Esophagus (tissue), 2 donors: ENCODE measurements around the gene PRORP. TPM values are rescaled to one million over a fixed set of nuclear protein-coding genes. Genes with fewer than 3 reads are reported as not detected.

ENCODE experiments used
- H3K27ac ChIP-seq, 2 donors: one replicate each; pipeline ENCODE4 v1.5.1; 2013; ENCODE audit warnings: low read depth in 2 of 2, mild to moderate bottlenecking in 2 of 2, inconsistent platforms in 1 of 2, low read length in 1 of 2, moderate library complexity in 1 of 2
- H3K27me3 ChIP-seq, 2 donors: one replicate each; pipeline ENCODE4 v1.6.1; 2013; ENCODE audit warnings: low read length in 2 of 2, control low read depth in 1 of 2, mild to moderate bottlenecking in 1 of 2; ENCODE audit not compliant: insufficient read depth in 2 of 2, control insufficient read depth in 1 of 2
- H3K36me3 ChIP-seq, 2 donors: one replicate each; pipeline ENCODE4 v1.6.1; 2013; ENCODE audit warnings: low read length in 1 of 2; ENCODE audit not compliant: control insufficient read depth in 2 of 2, insufficient read depth in 2 of 2
- H3K4me1 ChIP-seq, 2 donors: one replicate each; pipeline ENCODE4 v1.6.1; 2013; ENCODE audit warnings: low read length in 1 of 2; ENCODE audit not compliant: control insufficient read depth in 2 of 2, insufficient read depth in 2 of 2
- H3K4me3 ChIP-seq, 2 donors: one replicate each; pipeline ENCODE4 v1.5.1; 2013; ENCODE audit warnings: low read length in 2 of 2, mild to moderate bottlenecking in 2 of 2, low read depth in 1 of 2, moderate library complexity in 1 of 2
- H3K9me3 ChIP-seq, 2 donors: one replicate each; pipeline ENCODE4 v1.6.1; 2013; ENCODE audit warnings: mild to moderate bottlenecking in 2 of 2, low read depth in 1 of 2, low read length in 1 of 2, moderate library complexity in 1 of 2; ENCODE audit not compliant: control insufficient read depth in 2 of 2, insufficient read depth in 1 of 2
- WGBS, 2 donors: extraction: QIAGEN DNeasy Blood & Tissue Kit; methylation state at CpG; one replicate each; pipeline ENCODE4 v1.1.7; 2013; 5-methylcytosine and 5-hydroxymethylcytosine counted together
- polyA plus RNA-seq, 2 donors: library from polyadenylated mRNA; stranded (reverse); fragments of 200-250 nt; gene quantifications; one replicate each; pipeline ENCODE4 v1.2.3, GENCODE V29; 2013
- donor health status: healthy with polysubstance abuse.
- donor health status: Bipolar disorder and iron deficiency.

The PRORP gene
- polyA plus RNA-seq, 2 donors = 8.9 to 18.2 TPM

DNA sequence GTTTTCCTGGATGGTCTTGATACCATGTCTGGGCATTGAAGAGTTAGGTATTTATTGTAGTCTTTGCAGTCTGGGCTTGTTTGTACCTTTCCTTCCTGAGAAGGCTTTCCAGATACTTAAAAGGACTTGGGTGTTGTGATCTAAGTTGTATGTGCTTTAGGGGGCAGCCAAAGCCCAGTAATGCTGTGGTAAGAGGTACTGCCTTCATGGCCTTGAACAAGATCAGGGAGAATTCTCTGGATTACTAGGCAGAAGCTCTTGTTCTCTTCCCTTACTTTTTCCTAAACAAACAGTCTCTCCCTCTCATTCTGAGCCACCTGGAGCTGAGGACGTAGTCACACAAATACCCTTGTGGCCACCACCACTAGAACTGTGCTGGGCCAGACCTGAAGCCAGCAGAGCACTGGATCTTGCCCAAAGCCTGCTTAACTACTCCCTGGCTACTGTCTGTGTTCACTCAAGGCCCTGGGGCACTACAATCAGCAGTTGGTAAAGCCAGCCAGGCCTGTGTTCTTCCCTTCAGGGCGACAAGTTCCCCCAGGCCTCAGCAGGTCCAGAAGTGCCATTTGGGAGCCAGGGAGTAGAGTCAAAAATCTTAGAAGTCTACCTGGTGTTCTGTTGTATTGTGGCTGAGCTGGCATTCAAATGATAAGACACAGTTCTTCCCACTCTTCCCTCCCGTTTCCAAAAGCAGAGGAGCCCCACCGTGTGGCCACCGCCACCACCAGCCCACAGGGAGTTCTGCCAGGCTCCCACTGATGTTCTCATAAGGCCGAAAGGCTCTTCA, 11.4 kb downstream of the PRORP start:
- Histone ChIP-seq H3K27me3 (no peaks in the 10 kb centered on the region), H3K36me3 (peaks cover 0 to 4% of the 10 kb centered on the region in 2 donors)
- WGBS, 2 donors = 79 to 84% methylated on average over 6 of the region's 6 CpGs

DNA sequence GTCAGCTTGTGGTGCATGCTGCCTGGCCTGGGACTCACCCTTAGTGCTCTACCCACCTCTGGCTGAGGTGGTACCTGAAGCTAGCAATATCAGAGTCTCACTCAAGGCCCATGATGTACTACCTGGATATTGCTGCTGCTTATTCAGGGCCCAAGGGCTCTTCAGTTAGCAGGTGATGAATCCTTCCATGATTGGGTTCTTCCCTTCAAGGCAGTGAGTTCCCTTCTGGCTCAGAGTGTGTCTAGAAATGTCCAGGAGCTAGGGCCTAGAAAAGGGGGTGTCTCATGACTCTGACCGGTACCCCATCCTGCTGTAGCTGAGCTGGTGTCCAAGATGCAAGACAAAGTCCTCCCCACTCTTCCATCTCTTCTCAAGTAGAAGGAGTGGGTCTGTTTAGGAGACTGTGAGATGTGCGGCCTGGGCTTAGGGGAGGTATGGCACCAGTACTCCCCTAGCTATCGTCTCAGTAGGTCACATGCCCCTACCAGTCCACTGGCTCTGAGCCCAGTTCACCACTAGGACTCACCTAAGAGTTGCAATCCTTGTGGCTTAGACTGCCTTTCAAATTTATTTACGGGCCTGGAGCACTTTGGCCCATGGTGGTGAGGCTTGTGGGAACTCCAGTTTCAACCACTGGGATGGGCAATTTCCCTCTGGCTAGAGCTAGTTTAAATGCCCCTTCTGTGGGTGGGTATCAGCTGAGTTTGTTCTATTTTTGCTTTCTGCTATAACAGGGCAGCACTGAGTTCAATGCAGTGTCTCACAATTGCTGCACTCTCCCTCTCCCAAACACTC, 12.2 kb downstream of the PRORP start:
- Histone ChIP-seq H3K27ac (no peak overlapping the region), H3K4me3 (no peak overlapping the region), H3K27me3 (no peaks in the 10 kb centered on the region), H3K9me3 (no peaks in the 10 kb centered on the region), H3K4me1 (peaks cover 0 to 3% of the 10 kb centered on the region in 2 donors), H3K36me3 (peaks cover 0 to 4% of the 10 kb centered on the region in 2 donors)
- 70 to 82% methylated on average over 4 of the region's 4 CpGs for WGBS, 2 donors

More for the DNA sequence above, 11.4 kb downstream of the PRORP start:
- H3K9me3 ChIP-seq = no peaks in the 10 kb centered on the region
- peaks cover 0 to 3% of the 10 kb centered on the region in 2 donors for H3K4me1 ChIP-seq
- H3K27ac ChIP-seq = no peak overlapping the region
- H3K4me3 ChIP-seq = no peak overlapping the region

DNA sequence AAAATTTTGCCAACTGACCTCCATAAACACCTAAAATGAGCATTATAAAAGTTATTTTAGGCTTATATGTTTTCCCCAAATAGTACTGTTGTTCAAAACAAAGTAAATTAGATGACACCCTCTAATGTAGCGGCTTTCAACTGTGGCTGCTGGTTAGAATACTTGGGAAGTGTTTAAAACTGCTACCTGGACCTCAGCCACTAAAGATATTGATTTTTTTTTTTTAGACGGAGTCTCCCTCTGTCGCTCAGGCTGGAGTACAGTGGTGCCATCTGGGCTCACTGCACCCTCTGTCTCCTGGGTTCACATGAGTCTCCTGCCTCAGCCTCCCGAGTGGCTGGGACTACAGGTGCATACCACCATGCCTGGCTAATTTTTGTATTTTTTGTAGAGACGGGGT, 16.2 kb downstream of the PRORP start:
- peaks cover 0 to 4% of the 10 kb centered on the region in 2 donors for H3K36me3 ChIP-seq

DNA sequence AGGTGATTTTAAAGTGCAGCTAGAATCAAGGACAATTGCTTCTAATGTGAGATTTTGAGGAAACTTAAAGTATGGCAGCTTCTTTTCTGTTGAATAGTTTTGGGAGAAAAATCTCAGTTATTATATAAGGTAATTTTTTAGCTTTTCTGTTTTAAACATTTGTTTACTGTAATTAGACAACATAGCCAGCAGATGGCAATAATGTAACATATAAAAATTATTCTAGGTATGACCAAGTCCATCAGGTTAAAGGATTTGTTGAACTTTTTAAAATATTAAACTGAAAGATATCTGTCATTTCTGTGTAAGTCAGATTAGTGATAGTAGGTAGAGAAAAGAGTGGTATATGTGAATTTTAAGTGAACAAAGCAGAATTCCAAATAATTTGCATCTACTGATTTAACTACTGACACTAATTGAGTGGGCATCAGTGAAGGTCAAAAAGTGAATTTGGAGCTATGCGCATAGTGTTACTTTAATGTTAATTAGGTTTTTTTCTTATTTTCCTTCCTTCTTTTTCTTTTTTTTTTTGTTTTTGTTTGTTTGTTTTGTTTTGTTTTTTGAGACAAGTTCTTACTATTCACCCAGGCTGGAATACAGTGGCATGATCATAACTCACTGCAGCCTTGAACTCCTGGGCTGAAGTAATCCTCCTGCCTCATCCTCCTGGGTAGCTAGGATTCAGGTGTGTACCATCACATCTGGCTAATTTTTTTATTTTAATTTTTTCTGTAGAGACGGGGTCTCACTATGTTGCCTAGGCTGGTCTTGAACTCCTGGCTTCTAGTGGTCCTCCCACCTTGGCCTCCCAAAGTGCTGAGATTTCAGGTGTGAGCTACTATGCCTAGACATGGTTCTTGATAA, 18.6 kb downstream of the PRORP start:
- no peak overlapping the region for H3K27ac ChIP-seq
- no peaks in the 10 kb centered on the region for H3K27me3 ChIP-seq
- no peaks in the 10 kb centered on the region for H3K4me1 ChIP-seq
- no peaks in the 10 kb centered on the region for H3K36me3 ChIP-seq
- no peaks in the 10 kb centered on the region for H3K9me3 ChIP-seq
- WGBS, 2 donors = 96 to 100% methylated on average over 2 of the region's 2 CpGs
- H3K4me3 ChIP-seq = no peak overlapping the region

More for the DNA sequence above, 16.2 kb downstream of the PRORP start:
- Histone ChIP-seq H3K27ac (no peak overlapping the region), H3K4me3 (no peak overlapping the region), H3K27me3 (no peaks in the 10 kb centered on the region), H3K9me3 (no peaks in the 10 kb centered on the region), H3K4me1 (peaks cover 0 to 3% of the 10 kb centered on the region in 2 donors)
- 51 to 90% methylated on average over 3 to 5 of the region's 5 CpGs for WGBS, 2 donors

DNA sequence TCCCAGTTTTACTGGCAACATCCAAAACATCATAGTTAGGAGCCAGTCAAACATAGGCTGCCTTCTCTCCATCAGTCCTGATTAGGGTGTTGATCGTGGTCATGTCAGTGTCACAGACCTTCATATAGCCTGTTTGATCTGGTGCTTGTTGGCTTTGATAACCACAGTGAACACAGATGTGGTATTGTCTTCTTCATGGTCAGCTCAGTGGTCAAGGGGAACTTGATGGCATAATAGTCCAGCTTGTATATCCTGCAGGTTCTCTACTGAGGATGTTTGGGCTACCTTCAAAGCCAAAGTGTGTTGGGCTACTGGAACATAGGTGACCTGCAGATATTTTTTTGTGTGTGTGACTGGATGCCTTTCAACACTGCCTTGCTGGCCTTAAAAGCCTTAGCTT, 21.7 kb downstream of the PRORP start:
- no peaks in the 10 kb centered on the region for H3K36me3 ChIP-seq
- no peaks in the 10 kb centered on the region for H3K27me3 ChIP-seq
- H3K9me3 ChIP-seq = no peaks in the 10 kb centered on the region
- 97 to 100% methylated on average over 1 of the region's 1 CpG for WGBS, 2 donors
- H3K4me1 ChIP-seq = no peaks in the 10 kb centered on the region
- no peak overlapping the region for H3K4me3 ChIP-seq
- H3K27ac ChIP-seq = no peak overlapping the region

DNA sequence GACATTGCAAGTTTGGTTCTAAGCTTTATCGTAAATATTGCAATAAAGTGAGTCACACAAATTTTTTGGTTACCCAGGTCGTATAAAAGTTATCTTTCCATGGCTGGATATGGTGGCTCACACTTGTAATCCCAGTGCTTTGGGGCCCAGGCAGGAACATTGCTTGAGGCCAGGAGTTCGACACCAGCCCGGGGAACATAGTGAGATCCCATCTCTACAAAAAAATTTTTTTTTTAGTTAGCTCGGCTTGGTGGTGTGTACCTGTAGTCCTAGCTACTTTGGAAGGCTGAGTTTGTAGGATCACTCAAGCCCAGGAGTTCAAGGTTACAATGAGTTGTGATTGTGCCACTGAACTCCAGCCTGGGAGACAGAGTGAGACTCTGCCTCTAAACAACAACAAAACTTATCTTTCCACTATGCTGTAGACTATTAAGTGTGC, 24.4 kb downstream of the PRORP start:
- Histone ChIP-seq H3K27ac (no peak overlapping the region), H3K27me3 (no peaks in the 10 kb centered on the region), H3K36me3 (no peaks in the 10 kb centered on the region), H3K4me1 (no peaks in the 10 kb centered on the region), H3K4me3 (no peak overlapping the region), H3K9me3 (no peaks in the 10 kb centered on the region)
- WGBS, 2 donors = 87 to 91% methylated on average over 5 of the region's 5 CpGs

DNA sequence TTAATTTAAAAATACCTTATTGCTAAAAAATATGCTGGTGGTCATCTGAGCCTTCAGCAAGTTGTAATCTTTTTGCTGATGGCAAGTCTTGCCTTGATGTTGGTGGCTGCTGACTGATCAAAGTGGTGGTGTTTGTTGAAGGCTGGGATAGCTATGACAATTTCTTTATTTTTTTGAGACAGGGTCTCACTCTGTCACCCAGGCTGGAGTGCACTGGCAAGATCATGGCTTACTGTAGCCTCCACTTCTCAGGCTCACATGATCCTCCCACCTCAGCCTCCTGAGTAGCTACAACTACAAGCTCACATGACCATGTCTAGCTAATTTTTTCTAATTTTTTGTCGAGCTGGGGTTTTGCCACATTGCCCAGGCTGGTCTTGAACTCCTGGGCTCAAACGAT, 24.8 kb downstream of the PRORP start:
- no peaks in the 10 kb centered on the region for H3K4me1 ChIP-seq
- no peaks in the 10 kb centered on the region for H3K9me3 ChIP-seq
- H3K4me3 ChIP-seq = no peak overlapping the region
- no peak overlapping the region for H3K27ac ChIP-seq
- no peaks in the 10 kb centered on the region for H3K27me3 ChIP-seq
- no peaks in the 10 kb centered on the region for H3K36me3 ChIP-seq
- 90 to 92% methylated on average over 2 of the region's 2 CpGs for WGBS, 2 donors

DNA sequence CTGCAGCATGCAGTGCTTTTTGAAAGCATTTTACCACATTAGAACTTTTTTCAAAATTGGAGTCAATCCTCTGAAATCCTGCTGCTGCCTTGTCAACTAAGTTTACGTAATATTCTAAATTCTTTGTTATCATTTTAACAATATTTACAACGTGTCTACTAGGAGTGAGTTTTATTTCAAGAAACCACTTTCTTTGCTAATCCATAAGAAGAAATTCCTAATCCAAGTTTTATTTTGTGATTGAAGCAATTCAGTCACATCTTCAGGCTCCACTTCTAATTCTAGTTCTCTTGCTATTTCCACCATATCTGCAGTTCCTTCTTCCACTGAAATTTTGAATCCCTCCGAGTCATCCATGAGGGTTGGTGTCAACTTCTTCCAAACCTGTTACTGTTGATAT, 25.4 kb downstream of the PRORP start:
- Histone ChIP-seq H3K4me3 (no peak overlapping the region), H3K27me3 (no peaks in the 10 kb centered on the region), H3K9me3 (no peaks in the 10 kb centered on the region), H3K4me1 (no peaks in the 10 kb centered on the region), H3K27ac (no peak overlapping the region), H3K36me3 (no peaks in the 10 kb centered on the region)
- 87 to 89% methylated on average over 3 of the region's 3 CpGs for whole genome bisulfite sequencing, 2 donors

DNA sequence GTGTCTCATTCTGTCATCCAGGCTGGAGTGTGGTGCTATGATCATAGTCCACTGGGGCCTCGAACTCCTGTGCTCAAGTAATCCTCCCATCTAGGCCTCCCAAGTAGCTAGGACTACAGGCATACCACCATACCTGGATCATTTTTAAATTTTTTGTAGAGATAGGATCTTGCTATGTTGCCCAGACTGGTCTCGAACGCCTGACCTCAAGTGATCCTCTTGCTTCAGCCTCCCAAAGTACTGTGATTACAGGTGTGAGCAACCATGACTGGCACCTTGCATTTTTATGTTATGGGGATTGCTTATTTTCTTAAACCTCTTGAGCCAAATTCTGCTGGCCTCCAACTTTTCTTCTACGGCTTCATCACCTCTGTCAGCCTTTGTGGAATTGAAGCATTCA, 26.9 kb downstream of the PRORP start:
- no peak overlapping the region for H3K27ac ChIP-seq
- no peaks in the 10 kb centered on the region for H3K4me1 ChIP-seq
- H3K27me3 ChIP-seq = no peaks in the 10 kb centered on the region
- WGBS, 2 donors = 97 to 99% methylated on average over 4 of the region's 4 CpGs
- H3K9me3 ChIP-seq = no peaks in the 10 kb centered on the region
- no peak overlapping the region for H3K4me3 ChIP-seq
- H3K36me3 ChIP-seq = no peaks in the 10 kb centered on the region
